H7 (cell line): ENCODE results near the gene SH2D4B. TPM values are rescaled to one million over a fixed set of nuclear protein-coding genes. Genes with fewer than 3 reads are reported as not detected.

Experiments
- DNase-seq: peaks from one replicate; pipeline ENCODE4 v3.0.0; 2012
- H3K27me3 ChIP-seq: 2 replicates; pipeline ENCODE4 v1.6.0; 2011; ENCODE audit warnings: mild to moderate bottlenecking, low read length; ENCODE audit not compliant: control insufficient read depth, insufficient read depth
- H3K36me3 ChIP-seq: replicated peaks from 2 replicates; pipeline ENCODE4 v1.5.1; 2011; ENCODE audit warnings: low read length; ENCODE audit not compliant: control insufficient read depth, insufficient read depth
- H3K4me3 ChIP-seq: 2 replicates; pipeline ENCODE4 v1.5.1; 2011; ENCODE audit warnings: low read depth, mild to moderate bottlenecking, control low read depth, low read length, moderate library complexity; ENCODE audit not compliant: insufficient read depth
- total RNA-seq: library from RNA; depleted of rRNA; stranded (reverse); fragments of >200 nt; shearing (Covaris generic); gene quantifications from 2 replicates; pipeline ENCODE4 v1.2.3, GENCODE V29; 2014

Gene SH2D4B
- total RNA-seq, 1 experiment from 2014 or later: not detected

- H3K27me3 ChIP-seq: no peaks in the 10 kb centered on the region
- H3K4me3 ChIP-seq: no peak overlapping the region
- DNase-seq: no peak
- H3K36me3 ChIP-seq: no peaks in the 10 kb centered on the region
These were observed 95.7 kb downstream of the SH2D4B start for GRCh38 chr10:80633383-80633860.

- Histone ChIP-seq H3K27me3 (no peaks in the 10 kb centered on the region), H3K36me3 (no peaks in the 10 kb centered on the region), H3K4me3 (no peak overlapping the region)
- DNase-seq: no peak
These were observed 96.2 kb downstream of the SH2D4B start for GRCh38 chr10:80633910-80634309.

- Histone ChIP-seq H3K4me3 (no peak overlapping the region), H3K36me3 (no peaks in the 10 kb centered on the region), H3K27me3 (no peaks in the 10 kb centered on the region)
- DNase-seq: no peak
These were observed 105.0 kb downstream of the SH2D4B start for GRCh38 chr10:80642661-80643060.

- Histone ChIP-seq H3K4me3 (no peak overlapping the region), H3K27me3 (no peaks in the 10 kb centered on the region), H3K36me3 (no peaks in the 10 kb centered on the region)
- DNase-seq: no peak
These were observed 108.7 kb downstream of the SH2D4B start for GRCh38 chr10:80646366-80646765.

- Histone ChIP-seq H3K4me3 (no peak overlapping the region), H3K27me3 (no peaks in the 10 kb centered on the region), H3K36me3 (no peaks in the 10 kb centered on the region)
- no peak for DNase-seq
These were observed 109.6 kb downstream of the SH2D4B start for GRCh38 chr10:80647173-80647833.

GRCh38 chr10:80648106-80648505 is 110.4 kb downstream of the SH2D4B start:
- Histone ChIP-seq H3K36me3 (no peaks in the 10 kb centered on the region), H3K4me3 (no peak overlapping the region), H3K27me3 (no peaks in the 10 kb centered on the region)
- no peak for DNase-seq

- no peak for DNase-seq
- no peaks in the 10 kb centered on the region for H3K36me3 ChIP-seq
- H3K4me3 ChIP-seq: no peak overlapping the region
- no peaks in the 10 kb centered on the region for H3K27me3 ChIP-seq
These were observed 111.5 kb downstream of the SH2D4B start for GRCh38 chr10:80649183-80649582.

- Histone ChIP-seq H3K4me3 (no peak overlapping the region), H3K27me3 (no peaks in the 10 kb centered on the region), H3K36me3 (no peaks in the 10 kb centered on the region)
- DNase-seq: no peak
These were observed 118.2 kb downstream of the SH2D4B start for GRCh38 chr10:80655898-80656297.

- no peaks in the 10 kb centered on the region for H3K27me3 ChIP-seq
- H3K36me3 ChIP-seq: no peaks in the 10 kb centered on the region
- no peak overlapping the region for H3K4me3 ChIP-seq
- DNase-seq: no peak
These were observed 120.4 kb downstream of the SH2D4B start for GRCh38 chr10:80658068-80658467.

- no peak overlapping the region for H3K4me3 ChIP-seq
- no peak for DNase-seq
- no peaks in the 10 kb centered on the region for H3K36me3 ChIP-seq
- no peaks in the 10 kb centered on the region for H3K27me3 ChIP-seq
These were observed 121.6 kb downstream of the SH2D4B start for GRCh38 chr10:80659289-80659688.

- DNase-seq: no peak
- Histone ChIP-seq H3K36me3 (no peaks in the 10 kb centered on the region), H3K27me3 (no peaks in the 10 kb centered on the region), H3K4me3 (no peak overlapping the region)
These were observed 122.6 kb downstream of the SH2D4B start for GRCh38 chr10:80660266-80660665.

- H3K36me3 ChIP-seq: no peaks in the 10 kb centered on the region
- H3K27me3 ChIP-seq: no peaks in the 10 kb centered on the region
- no peak overlapping the region for H3K4me3 ChIP-seq
- no peak for DNase-seq
These were observed 123.0 kb downstream of the SH2D4B start for GRCh38 chr10:80660736-80661135.

- DNase-seq: no peak
- no peaks in the 10 kb centered on the region for H3K27me3 ChIP-seq
- H3K36me3 ChIP-seq: no peaks in the 10 kb centered on the region
- H3K4me3 ChIP-seq: no peak overlapping the region
These were observed 123.8 kb downstream of the SH2D4B start for GRCh38 chr10:80661526-80661925.

GRCh38 chr10:80662429-80663261 is 124.9 kb downstream of the SH2D4B start:
- no peaks in the 10 kb centered on the region for H3K27me3 ChIP-seq
- peak; percentile 86 for DNase-seq
- peak overlapping the region; percentile 23 for H3K4me3 ChIP-seq
- H3K36me3 ChIP-seq: no peaks in the 10 kb centered on the region

GRCh38 chr10:80664071-80664680 is 126.5 kb downstream of the SH2D4B start:
- peak; percentile 84 for DNase-seq
- Histone ChIP-seq H3K27me3 (no peaks in the 10 kb centered on the region), H3K36me3 (no peaks in the 10 kb centered on the region), H3K4me3 (no peak overlapping the region)
